Cardiac atrium fibroblast (primary cell): ENCODE data around the gene SLC2A5. TPM values are rescaled to one million over a fixed set of nuclear protein-coding genes. Genes with fewer than 3 reads are reported as not detected.

Experiments used
- total RNA-seq: library from RNA; depleted of rRNA; stranded (reverse); fragments of >200 nt; gene quantifications from 2 replicates; pipeline ENCODE4 v1.2.3, GENCODE V29; 2015

SLC2A5 gene
- total RNA-seq: 3.2 and 5.2 TPM in 2 replicates

DNA sequence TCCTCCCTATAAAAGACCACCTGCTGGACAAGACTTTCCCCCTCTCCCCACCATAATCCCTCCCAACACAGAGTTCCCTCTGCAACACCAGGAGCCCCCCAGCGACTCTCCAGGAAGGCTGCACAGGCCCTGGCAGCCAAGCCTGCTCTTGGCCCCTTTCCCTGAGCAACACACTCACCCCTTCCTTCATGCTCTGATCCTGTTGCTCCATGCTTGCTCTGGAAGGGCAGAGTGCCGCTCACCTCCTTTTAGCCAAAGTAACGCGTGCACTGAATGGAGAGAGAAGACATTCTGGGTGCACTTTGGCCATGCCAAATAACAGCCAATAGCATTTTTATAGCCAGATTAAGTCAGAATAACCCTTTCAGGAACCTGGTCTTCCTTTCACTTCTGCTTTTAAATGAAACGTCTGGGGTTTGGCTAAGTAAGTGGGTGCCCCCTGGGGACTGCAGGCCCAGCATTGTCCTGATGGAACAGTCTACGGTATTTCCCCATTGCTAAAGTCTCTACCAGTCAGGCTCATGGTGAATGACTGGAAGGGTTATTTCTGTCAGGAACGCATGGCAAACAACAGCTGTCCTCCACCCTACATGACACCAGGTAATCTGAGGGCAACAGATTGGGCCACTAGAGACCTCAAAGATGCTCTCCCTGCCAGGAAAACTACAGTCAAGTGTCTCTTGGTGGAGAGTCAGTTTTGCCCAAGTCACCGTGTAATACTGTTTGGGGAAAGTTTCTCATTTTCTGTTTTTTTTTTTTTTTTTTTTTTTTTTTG lies at the start of gene SLC2A5:
SLC2A5 (minus strand) TSS at position 310 of the 775 bp plus-strand sequence; CDS start at position 211, 99 bp downstream.

Other genes starting within 250 kb of the SLC2A5 start
- gene ENO1, start 190.9 kb downstream of the SLC2A5 start, total RNA-seq: 3,017 and 3,332 TPM in 2 replicates
- not detected in 2 replicates for gene CA6, start 123.8 kb downstream of the SLC2A5 start, total RNA-seq
- not detected in 2 replicates for gene SLC2A7, start 43.2 kb downstream of the SLC2A5 start, total RNA-seq
- gene GPR157, start 59.5 kb upstream of the SLC2A5 start, total RNA-seq: 2.7 and 3.9 TPM in 2 replicates
- gene H6PD, start 165.1 kb upstream of the SLC2A5 start, total RNA-seq: 35.6 and 36.3 TPM in 2 replicates
- 16.1 and 25.4 TPM in 2 replicates for gene SPSB1, start 223.3 kb upstream of the SLC2A5 start, total RNA-seq